ENCODE results near the gene MICAL1.

MICAL1 gene

DNA sequence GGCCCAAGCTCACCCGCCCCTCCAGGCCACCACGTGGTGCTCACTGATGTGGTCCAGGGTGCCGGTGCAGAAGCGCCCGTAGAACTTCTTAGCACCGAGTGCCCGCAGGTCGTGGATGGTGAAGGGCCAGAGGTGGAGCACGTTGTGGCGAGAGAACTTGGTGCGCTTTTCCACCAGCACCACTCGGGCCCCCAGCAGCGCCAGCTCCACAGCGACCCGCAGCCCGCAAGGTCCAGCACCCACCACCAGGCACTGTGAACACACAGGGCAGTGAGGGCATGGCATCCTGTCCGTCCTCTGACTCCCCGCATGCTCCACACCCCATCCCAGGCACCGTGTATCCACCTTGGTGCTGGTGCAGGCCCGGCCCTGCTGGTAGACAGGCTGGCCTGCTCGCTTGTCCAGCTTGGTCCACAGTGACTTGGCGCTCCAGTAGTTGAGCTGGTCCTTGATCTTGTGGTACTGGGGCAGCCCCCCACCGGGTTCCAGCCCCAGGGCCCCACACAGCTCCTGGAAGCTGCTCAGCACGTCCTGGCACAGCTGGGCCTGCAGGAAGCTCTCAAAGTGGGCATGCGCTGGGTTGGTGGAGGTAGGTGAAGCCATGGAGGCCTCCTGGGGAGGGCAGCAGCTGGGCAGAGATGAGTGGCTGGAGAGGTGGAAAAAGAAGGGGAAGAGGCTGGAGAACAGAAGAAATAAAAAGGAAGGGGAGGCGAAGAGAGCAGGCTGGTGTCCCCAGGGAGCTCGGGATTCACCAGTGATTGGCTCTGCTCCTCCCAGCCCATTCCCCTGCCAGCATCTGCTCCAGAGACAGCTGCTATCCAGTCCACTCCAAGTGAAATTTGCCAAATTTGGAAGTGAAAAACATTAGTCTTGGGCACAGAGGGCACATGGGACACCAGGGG lies 1.7 kb downstream of the MICAL1 start:
- H3K27me3 ChIP-seq (ENCODE audit: low read depth) = no peaks in the 10 kb centered on the region
- no peak for DNase-seq (ENCODE audit: low spot score in 2 of 2)
- in situ Hi-C loops (cut with MboI; ENCODE audit: low sequenced_read_pairs) = no loop called here
- no peaks in the 10 kb centered on the region for H3K9me3 ChIP-seq
- H3K4me1 ChIP-seq = peaks cover 17% of the 10 kb centered on the region
- H3K4me3 ChIP-seq = no peak overlapping the region
- H3K36me3 ChIP-seq (replicated peaks) = no peaks in the 10 kb centered on the region

DNA sequence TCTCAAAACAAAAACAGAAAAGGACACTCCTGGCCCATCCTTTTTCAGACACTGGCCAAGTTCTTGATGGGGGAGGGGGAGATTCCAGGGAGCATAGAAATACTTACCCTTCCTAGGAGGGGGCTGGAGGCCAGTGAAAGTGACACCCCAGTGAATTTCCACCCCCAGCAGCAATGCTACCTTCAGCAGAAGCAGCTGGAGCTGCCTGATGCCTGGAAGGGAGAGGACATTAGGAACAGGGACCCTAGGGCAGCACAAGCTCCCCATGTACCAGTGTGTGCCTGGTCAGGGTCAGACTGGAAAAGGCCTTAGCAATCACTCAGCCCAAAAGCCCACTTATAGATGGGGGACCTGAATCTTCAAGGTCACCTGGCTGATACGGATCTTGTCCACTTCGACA lies 2.4 kb downstream of the MICAL1 start:
- in situ Hi-C loops (cut with MboI; ENCODE audit: low sequenced_read_pairs) = no loop called here
- Histone ChIP-seq H3K4me3 (no peak overlapping the region), H3K36me3 (replicated peaks) (no peaks in the 10 kb centered on the region), H3K4me1 (peaks cover 16% of the 10 kb centered on the region), H3K9me3 (no peaks in the 10 kb centered on the region), H3K27me3 (ENCODE audit: low read depth) (no peaks in the 10 kb centered on the region)
- no peak for DNase-seq (ENCODE audit: low spot score in 2 of 2)

DNA sequence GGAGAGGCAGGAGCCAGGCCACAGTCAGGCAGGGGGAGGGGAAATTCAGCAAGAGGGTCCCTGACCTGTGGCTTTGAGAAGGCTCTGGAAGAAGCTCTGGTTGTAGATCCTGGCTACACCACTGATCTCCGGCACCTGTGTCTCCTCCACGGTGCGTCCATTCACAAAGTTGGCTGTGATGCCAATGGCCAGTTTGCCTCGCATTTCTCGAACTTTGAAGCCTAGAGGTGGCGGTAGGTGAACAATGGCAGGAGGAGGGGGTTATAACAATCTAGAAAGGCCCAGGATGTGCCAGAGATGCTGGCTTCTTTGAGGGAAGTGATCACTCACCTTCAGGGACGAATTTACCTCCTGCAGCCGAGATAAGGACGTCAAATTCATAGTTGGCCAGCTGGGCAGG lies 3.4 kb downstream of the MICAL1 start:
- in situ Hi-C loops (cut with MboI; ENCODE audit: low sequenced_read_pairs) = no loop called here
- no peak for DNase-seq (ENCODE audit: low spot score in 2 of 2)
- Histone ChIP-seq H3K9me3 (no peaks in the 10 kb centered on the region), H3K36me3 (replicated peaks) (no peaks in the 10 kb centered on the region), H3K27me3 (ENCODE audit: low read depth) (no peaks in the 10 kb centered on the region), H3K4me3 (no peak overlapping the region), H3K4me1 (peaks cover 8% of the 10 kb centered on the region)

DNA sequence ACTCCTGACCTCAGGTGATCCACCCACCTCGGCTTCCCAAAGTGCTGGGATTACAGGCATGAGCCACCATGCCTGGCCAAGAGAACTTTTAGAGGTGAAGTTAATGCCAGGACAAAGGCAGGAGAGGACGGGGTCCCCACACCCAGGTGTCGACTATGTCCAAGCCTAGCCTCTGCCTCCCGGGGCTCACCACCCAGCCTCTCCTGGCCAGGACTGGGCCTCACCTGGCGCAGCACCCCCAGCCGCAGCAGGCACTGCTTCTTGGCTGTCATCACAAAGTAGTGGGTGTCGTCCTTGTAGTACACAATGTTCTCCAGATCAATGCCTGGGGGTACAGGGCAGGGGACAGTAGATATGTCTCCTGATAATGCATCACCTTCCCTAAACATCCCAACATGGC lies 4.2 kb downstream of the MICAL1 start:
- Histone ChIP-seq H3K9me3 (no peaks in the 10 kb centered on the region), H3K4me1 (peaks cover under 1% of the 10 kb centered on the region), H3K4me3 (no peak overlapping the region), H3K27me3 (ENCODE audit: low read depth) (no peaks in the 10 kb centered on the region), H3K36me3 (replicated peaks) (peaks cover 4% of the 10 kb centered on the region; the same call in 1 of the 2 replicates)
- in situ Hi-C loops (cut with MboI; ENCODE audit: low sequenced_read_pairs) = no loop called here
- DNase-seq (ENCODE audit: low spot score in 2 of 2) = no peak

DNA sequence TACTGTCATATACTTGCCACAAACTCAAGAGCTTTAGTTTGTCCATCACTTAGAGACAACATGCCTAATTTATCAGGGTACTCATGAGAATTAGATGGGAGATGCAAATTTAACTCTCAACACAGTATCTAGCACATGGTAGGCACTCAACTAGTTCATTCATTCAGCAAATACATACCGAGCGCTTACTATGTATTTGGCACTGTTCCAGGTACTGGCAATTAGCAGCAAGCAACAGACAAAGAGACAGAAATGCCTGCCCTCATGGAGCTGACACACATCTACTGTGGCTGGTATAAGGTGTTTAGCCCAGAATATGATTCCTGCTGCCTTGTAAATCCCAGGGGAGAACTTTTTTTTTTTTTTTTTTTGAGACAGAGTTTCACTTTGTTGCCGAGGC lies 4.8 kb downstream of the MICAL1 start:
- H3K27me3 ChIP-seq (ENCODE audit: low read depth) = no peaks in the 10 kb centered on the region
- in situ Hi-C loops (cut with MboI; ENCODE audit: low sequenced_read_pairs) = no loop called here
- H3K4me1 ChIP-seq = no peaks in the 10 kb centered on the region
- H3K4me3 ChIP-seq = no peak overlapping the region
- no peak for DNase-seq (ENCODE audit: low spot score in 2 of 2)
- peaks cover 5% of the 10 kb centered on the region; the same call in 1 of the 2 replicates for H3K36me3 ChIP-seq (replicated peaks)
- no peaks in the 10 kb centered on the region for H3K9me3 ChIP-seq

DNA sequence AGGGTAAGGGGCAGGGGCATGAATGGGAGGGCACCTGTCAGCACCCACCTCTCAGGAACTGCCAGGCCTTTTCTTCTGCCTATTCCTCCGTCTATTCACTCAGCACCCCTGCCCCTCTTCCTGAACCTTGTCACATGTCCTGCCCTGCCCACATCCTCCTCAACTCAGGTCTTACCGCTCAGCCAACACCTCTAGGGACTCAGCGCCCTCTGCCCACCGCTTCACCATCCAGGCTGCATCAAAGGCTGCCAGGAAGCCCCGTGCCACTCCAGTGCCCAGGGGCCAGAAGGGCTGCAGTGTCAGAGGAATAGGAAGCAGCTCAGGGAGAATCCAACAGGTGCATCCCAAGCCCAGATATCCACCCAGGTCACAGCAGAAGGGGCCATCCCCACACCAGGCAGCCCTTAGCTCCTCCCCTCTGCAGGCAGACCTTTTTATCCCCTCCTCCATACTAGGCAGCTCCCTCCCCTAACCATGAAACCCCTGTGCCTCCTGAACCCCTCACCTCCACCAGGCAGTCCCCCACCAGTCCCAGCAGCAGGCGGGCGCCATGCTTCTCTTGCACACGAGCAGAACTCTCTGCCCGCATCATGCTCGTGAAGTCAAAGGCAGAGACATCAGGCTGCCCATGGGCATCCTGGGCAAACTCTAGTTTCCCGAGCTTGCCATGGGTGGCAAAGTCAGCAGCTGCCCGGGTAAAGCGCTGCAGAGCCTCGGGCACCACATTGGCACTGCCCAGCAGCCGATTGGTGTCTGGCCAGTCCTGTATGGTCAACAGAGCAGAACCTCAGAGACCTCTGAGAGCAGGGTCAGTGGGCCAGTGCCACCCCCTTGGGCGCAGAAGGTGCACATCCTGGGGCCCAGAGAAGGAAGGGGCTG lies 5.5 kb downstream of the MICAL1 start:
- DNase-seq (ENCODE audit: low spot score in 2 of 2) = no peak
- H3K4me3 ChIP-seq = no peak overlapping the region
- in situ Hi-C loops (cut with MboI; ENCODE audit: low sequenced_read_pairs) = no loop called here

DNA sequence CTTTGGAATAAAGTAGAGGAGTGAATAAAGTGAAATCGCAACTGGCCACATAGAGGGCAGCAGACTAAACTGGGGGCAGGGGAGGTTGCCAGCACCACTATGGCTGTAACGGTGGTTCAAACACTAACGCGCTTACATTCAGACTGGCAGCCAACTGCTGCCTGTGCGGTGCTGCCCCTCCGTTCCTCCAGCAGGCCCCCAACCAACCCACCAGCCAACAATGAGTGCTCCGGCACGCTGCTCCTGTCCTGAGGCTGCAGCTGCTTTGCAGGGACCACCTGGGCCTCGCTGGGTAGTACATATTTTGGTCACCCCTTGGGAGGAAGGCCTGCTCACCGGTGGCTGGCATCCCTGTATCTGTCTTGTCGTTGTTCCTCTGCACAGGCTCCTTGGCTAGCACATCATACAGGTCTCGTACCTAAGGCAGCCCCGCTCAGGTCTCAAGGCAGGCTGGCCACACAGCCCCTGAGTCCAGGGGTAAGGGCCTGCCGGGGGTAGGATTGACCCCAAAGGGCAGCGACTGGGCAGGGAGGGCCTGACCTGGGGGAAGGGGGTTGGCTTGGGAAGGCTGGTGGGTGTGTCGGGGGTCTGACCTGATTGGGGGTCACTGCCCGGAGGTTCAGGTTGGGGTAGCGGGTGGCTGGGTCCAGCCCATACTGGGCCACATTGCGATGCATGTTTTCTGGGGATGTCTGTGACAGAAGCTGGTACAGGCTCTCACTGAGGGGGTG lies 6.3 kb downstream of the MICAL1 start:
- H3K4me1 ChIP-seq = no peaks in the 10 kb centered on the region
- H3K27me3 ChIP-seq (ENCODE audit: low read depth) = no peaks in the 10 kb centered on the region
- H3K4me3 ChIP-seq = no peak overlapping the region
- no peak for DNase-seq (ENCODE audit: low spot score in 2 of 2)
- in situ Hi-C loops (cut with MboI; ENCODE audit: low sequenced_read_pairs) = no loop called here
- no peaks in the 10 kb centered on the region for H3K9me3 ChIP-seq
- peaks cover 19% of the 10 kb centered on the region for H3K36me3 ChIP-seq (replicated peaks)

More for the DNA sequence above, 5.5 kb downstream of the MICAL1 start:
- Histone ChIP-seq H3K4me1 (no peaks in the 10 kb centered on the region), H3K27me3 (ENCODE audit: low read depth) (no peaks in the 10 kb centered on the region), H3K9me3 (no peaks in the 10 kb centered on the region), H3K36me3 (replicated peaks) (peaks cover 12% of the 10 kb centered on the region)

DNA sequence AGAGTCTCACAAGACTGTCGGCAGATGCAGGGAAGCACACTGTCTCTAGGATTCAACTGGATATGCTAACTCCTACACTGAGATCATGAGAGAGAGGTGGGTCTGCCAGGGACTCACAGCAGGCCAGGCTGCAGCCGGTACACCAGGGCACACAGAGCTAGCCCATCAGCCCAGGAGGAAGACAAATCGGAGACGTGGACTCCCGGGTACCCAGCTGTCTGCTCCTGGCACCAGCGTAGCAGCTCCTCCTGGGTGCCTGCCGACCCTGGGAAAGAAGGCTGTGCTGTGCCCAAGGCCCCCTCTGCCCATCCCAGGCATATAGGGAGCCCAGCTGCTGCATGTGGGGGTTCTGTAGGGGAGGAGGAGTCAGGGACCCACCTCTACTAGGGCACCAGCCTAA lies 7.0 kb downstream of the MICAL1 start:
- in situ Hi-C loops (cut with MboI; ENCODE audit: low sequenced_read_pairs) = no loop called here
- H3K36me3 ChIP-seq (replicated peaks) = peaks cover 24% of the 10 kb centered on the region
- H3K9me3 ChIP-seq = no peaks in the 10 kb centered on the region
- DNase-seq (ENCODE audit: low spot score in 2 of 2) = no peak
- H3K4me3 ChIP-seq = no peak overlapping the region
- H3K4me1 ChIP-seq = no peaks in the 10 kb centered on the region
- H3K27me3 ChIP-seq (ENCODE audit: low read depth) = no peaks in the 10 kb centered on the region

DNA sequence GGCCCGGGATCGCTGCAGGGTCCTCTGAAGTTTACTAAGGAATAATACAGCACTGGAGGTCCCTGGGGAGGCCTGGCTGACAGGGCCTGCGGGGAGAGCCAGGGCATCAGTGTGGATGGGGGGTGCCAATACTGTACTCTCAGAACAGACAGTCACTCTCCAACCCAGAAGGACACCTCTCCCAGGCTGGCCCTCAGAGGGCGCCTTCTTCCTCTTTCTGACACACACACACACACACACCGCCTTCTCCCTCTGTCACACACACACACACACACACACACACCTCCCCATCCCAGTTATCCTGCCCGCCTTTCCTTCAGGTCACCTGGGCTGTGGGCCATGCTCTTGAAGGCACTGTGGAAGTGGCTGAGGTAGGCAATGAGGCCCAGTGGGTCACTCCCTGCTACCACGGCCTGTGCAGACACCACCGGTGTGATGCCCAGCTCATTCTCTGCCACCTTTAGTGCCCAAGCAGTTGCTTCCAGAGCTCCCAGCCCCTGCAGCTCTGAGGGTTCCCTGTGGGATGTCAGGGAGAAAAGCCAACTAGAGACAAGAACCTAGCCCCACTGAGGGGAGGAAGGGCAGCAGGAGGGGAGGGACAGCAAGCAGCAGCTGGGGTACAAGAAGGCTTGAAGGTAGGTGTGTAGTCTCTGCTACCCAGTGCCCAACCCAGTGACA lies 7.6 kb downstream of the MICAL1 start:
- in situ Hi-C loops (cut with MboI; ENCODE audit: low sequenced_read_pairs) = no loop called here
- peak in 1 of 2 experiments; percentile 35 for DNase-seq (ENCODE audit: low spot score in 2 of 2)
- Histone ChIP-seq H3K9me3 (no peaks in the 10 kb centered on the region), H3K27me3 (ENCODE audit: low read depth) (no peaks in the 10 kb centered on the region), H3K4me1 (no peaks in the 10 kb centered on the region), H3K36me3 (replicated peaks) (peaks cover 30% of the 10 kb centered on the region), H3K4me3 (no peak overlapping the region)

DNA sequence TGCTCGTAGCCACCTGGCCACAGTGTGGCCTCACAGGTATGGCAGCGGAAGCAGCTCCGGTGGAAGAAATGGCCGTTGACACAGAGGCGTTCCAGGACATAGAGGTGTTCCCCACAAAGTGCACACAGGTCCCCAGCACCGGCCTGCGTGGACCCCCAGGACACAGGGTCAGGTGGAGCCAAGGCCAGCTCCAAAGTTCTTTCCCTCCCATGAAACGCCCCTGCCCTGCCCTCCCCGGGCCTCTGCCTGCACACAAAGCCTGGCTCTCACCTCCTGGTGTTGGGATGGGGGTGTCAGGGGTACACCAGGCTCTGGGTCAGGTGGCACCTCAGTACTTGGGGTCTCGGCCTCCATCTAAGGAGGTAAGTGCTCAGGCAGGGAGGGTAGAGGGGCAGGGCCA lies 8.5 kb downstream of the MICAL1 start:
- Histone ChIP-seq H3K27me3 (ENCODE audit: low read depth) (no peaks in the 10 kb centered on the region), H3K4me1 (no peaks in the 10 kb centered on the region), H3K4me3 (no peak overlapping the region), H3K9me3 (no peaks in the 10 kb centered on the region), H3K36me3 (replicated peaks) (peaks cover 37% of the 10 kb centered on the region)
- in situ Hi-C loops (cut with MboI; ENCODE audit: low sequenced_read_pairs) = no loop called here
- no peak for DNase-seq (ENCODE audit: low spot score in 2 of 2)

DNA sequence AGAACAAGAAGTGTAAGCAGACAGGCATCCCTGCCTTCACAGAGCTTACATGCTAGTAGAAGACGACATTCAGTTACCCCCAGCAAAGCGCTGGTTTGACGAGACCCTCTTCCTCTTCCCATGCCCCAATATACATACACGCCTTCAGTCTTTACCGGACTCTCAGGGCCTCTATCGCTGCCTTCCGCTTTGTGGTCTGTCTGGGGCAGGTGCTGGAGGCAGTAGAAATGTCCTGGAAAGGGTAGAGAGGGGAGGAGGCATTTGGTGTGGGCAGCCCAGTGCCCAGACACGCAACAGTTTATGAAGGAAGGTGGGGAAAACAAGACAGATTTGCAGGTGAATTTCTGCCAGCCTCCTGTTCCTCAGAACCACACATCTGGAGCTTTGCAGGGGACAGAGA lies 9.0 kb downstream of the MICAL1 start:
- Histone ChIP-seq H3K4me3 (no peak overlapping the region), H3K4me1 (peaks cover 4% of the 10 kb centered on the region), H3K27me3 (ENCODE audit: low read depth) (no peaks in the 10 kb centered on the region), H3K36me3 (replicated peaks) (peaks cover 41% of the 10 kb centered on the region), H3K9me3 (no peaks in the 10 kb centered on the region)
- in situ Hi-C loops (cut with MboI; ENCODE audit: low sequenced_read_pairs) = no loop called here
- DNase-seq (ENCODE audit: low spot score in 2 of 2) = no peak

DNA sequence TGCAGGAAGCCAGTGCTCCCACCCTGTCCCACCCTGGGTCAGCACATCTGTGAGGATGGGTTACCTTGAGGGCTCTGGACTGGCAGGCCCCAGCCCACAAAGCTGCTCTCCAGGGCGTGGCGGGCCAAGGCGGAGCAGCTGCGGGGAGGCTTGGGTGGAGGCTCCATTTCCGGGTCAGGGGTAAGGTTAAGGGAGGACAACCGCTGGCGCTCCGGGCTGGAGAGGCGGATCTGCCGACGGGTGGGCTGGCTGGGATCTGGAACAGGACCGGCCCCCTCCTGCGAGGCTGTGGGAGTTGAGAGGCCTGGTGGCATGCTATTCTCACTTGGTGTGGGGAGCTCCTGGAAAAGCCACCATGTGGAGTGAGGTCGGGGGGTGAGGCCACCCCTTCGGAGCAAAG lies 9.5 kb downstream of the MICAL1 start:
- Histone ChIP-seq H3K4me1 (peaks cover 7% of the 10 kb centered on the region), H3K36me3 (replicated peaks) (peaks cover 41% of the 10 kb centered on the region), H3K4me3 (no peak overlapping the region), H3K27me3 (ENCODE audit: low read depth) (no peaks in the 10 kb centered on the region), H3K9me3 (no peaks in the 10 kb centered on the region)
- in situ Hi-C loops (cut with MboI; ENCODE audit: low sequenced_read_pairs) = no loop called here
- no peak for DNase-seq (ENCODE audit: low spot score in 2 of 2)

DNA sequence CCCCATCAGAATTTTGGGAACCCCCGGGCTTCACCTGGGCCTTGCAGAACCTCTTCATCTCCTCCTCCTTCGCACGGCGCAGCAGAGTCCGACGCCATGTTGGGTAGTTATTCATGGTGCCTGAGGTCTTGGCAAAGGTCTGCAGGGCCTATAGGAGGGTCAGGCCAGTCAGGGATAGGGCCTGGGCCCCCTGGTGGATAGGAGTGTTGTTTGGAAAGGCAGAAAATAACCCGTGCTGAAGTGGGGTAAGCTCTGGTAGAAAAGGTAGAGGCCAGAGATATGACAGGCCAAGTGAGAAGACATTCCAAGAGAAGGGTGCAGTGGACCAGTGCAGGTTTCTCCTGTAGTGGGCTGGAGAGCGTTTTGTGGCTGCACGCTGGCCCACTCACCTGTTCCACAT lies 10.2 kb downstream of the MICAL1 start:
- H3K4me1 ChIP-seq = peaks cover 7% of the 10 kb centered on the region
- in situ Hi-C loops (cut with MboI; ENCODE audit: low sequenced_read_pairs) = no loop called here
- no peak overlapping the region for H3K4me3 ChIP-seq
- no peaks in the 10 kb centered on the region for H3K9me3 ChIP-seq
- H3K36me3 ChIP-seq (replicated peaks) = peaks cover 41% of the 10 kb centered on the region
- H3K27me3 ChIP-seq (ENCODE audit: low read depth) = no peaks in the 10 kb centered on the region
- DNase-seq (ENCODE audit: low spot score in 2 of 2) = no peak
